DMS79 treated with DMSO at 0.1 percent for 48 hours (cell line): ENCODE results near the gene AHDC1.
"Not testable (repeated sequence)": the region's sequence is repeated elsewhere in the genome, so short reads cannot be mapped to it uniquely, and the experiment has no call there.

Source experiments
- DNase-seq: peaks from one replicate; lab custom pipeline; 2025; lab: John Stamatoyannopoulos, UW

AHDC1 gene

DNA sequence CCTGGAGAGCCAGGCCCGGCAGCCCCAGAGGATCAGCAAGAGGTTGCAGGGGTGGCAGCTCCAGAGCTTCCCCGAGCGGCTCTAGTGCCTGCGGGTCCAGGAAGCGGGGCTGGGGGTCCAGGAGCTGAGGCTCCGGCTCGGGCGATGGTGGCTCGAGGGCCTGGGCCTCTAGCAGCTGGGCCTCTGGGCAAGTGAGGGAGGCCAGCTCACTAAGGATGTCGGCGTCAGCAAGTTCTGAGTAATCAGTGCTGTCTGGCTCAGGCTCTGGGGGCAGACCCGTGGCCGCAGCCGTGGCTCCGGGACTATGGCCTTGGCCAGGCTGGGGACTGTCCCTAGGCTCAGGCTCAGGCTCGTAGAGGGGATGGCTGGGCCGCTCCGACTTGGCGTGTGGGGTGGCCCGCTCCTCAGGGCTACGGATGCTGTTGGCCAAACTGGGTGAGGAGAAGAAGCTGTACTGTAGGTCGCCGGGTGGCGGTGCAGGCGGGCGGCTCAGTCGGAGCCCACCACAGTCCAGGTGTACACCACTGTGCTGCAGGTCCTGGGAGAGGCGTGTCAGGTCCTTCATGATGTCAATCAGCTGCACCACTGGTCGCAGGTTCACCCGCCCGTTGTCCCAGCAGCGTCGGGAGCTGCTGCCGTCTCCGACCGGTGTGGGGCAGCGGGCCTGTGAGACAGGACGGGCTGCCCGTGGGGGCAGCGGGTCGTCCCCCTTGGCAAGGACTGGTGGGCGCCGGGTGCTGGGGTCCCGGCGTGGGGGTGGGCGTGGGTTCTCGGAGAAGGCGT lies 52.6 kb downstream of the AHDC1 start:
- no peak for DNase-seq

GRCh38 chr1:27550510-27551169 lies 53.3 kb downstream of the AHDC1 start:
- DNase-seq: no peak

GRCh38 chr1:27549807-27550408 lies 54.0 kb downstream of the AHDC1 start:
- DNase-seq: no peak

DNA sequence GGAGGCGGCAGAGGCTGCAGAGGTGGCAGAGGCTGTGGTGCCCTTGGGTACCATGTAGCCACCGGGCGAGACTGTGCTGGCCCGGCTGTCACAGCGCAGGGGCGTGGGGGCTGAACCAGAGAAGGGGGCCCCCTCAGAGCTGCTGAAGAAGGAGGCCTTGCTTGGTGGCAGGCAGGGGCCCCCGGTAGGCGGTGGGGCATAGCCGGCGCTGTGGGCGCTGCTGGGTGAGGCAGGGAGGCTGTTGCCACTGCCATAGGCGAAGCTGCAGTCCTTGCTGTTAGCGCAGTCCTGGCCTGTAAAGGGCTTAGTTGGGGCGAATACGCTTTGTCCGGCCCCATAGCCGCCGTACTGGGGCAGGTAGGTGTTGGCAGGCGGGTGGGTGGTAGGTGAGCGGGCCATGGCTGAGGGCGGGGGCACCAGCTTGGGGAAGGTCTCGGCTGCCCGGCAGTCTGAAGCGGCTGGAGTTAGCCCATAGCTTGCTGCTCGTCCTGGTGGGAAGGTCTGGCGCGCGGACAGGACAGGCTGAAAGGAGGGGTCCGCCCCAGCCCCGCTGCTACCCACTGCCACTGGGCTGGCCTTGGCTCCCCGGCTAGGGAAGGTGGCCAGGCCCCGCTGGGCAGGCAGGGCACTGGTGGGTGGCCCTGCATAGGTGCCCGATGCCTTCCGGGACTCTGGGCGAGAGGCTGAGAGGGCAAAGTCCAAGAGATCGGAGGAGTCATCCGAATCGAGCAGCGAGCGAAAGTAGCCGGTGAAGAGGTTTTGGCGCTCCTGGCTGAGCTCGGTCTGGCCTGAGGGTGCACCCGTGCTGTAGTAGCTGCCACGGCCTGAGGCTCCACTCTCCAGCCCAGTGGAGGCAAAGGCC lies 54.9 kb downstream of the AHDC1 start:
- DNase-seq: no peak

GRCh38 chr1:27548136-27548853 lies 55.6 kb downstream of the AHDC1 start:
- DNase-seq: no peak

DNA sequence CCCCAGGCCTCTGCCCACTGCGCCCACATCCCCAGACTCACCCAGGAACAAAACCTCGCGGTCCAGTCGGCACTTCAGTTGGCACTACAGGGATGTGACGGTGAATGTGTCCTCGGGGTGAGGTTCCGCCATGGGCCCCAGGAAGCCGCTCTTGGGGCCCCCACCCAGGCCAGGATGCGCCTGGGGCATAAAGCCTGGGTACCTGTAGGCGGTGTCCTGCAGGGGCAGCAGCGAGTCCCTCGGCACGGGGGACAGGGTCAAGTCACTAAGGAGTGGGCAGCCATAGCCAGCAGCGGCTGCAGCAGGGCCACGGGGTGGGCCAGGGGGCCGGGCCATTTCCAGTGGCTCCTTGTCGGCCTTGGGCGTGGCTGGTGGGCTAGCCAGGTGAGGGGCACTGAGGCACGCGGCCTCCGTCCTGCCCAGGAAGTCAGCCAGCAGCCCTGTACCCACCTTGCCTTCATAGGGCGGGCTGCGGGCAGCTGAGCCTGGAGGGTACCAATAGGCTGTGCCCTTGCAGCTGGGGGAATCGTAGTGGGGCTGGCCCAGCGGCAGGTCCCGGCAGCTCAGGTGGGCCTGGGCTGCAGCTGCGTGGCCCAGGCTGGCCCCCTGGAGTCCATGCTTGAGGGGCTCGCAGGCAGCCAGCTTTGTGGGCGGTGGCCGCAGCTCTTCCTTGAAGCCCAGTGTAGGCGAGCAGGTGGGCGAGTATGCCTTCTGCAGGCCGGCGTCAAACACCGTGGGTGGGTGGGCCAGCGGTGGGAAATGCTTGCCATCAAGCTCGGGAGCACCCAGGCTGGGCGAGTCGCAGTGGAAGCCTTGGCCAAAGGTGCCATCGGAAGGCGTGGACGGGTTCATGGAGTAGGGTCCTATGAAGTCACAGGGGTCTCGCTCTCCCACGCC lies 56.5 kb downstream of the AHDC1 start:
- DNase-seq: no peak

DNA sequence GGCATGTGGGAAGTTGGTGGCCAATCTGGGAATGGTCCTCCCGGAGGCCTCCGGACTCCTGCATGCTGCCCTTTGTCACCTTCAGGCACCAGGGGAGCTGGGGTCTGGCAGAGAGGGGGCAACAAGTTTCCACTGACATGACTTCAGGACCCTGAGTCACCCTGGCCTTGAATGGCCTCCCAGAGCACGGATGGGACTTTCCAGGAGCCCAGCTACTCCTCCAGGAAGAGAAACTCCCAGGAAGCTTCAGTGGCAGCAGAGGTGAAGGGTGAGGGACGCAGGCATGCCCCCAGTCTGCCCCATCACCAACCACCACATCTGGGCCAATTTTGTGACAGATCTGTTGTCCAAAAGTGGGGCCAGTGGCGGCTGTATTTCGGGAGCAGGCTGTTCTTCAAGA lies 58.1 kb downstream of the AHDC1 start:
- no peak for DNase-seq

DNA sequence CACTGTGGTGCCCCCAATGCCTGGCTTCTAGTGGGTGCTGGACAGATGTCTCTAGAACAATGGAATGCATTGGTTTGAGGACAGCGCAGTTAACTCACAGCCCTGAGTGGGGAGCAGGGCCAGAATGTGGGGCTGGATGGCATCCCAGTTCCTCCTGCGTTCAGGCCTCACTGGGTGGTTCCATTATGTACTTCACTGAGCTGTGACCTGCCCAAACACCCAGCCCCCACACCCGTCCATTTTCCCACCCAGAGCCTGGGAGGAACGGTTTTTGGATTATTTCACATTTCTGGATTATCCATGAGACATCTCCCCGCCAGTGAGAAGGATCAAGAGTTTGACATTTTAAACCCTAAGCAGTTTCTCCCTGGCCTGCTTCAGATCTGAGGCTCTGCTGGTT lies 58.7 kb downstream of the AHDC1 start:
- no peak for DNase-seq

DNA sequence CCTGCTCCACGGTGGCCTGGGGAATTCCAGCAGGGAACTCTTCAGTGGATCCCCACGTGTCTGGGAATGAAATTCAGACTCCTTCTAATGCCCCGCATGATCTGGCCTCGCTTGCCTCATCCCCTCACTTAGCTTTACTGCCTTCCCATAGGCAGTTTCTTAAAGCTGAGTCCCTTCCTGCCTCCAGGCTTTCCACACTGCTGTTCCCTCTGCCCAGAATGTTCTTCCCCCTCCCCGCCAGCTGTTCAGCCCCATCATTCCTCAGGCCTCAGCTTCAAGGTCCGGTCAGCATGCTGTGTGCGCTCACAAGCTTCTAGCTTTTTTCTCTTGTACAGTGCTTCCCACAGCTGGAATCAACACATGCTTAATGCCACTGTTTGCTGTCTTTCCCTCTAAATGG lies 59.1 kb downstream of the AHDC1 start:
- DNase-seq: no peak

DNA sequence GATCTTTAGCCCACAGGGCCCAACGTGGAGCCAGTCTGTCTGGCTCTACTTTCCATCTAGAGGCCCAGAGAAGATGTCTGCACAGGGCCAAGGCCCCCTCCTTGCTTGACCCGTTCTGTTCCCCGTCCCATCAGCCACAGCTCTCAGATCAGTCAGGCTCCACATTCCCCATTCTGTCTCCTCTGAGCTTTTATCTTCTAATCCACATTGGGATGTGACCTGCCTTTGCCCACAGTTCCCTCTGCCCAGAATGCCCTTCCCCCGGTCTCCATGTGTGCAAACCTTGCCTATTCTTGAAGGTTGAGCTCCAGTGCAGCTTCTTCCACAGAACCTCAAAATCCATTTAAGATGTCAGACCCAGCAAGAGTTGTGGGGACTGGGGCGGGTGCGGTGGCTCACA lies 60.7 kb downstream of the AHDC1 start:
- DNase-seq: no peak

DNA sequence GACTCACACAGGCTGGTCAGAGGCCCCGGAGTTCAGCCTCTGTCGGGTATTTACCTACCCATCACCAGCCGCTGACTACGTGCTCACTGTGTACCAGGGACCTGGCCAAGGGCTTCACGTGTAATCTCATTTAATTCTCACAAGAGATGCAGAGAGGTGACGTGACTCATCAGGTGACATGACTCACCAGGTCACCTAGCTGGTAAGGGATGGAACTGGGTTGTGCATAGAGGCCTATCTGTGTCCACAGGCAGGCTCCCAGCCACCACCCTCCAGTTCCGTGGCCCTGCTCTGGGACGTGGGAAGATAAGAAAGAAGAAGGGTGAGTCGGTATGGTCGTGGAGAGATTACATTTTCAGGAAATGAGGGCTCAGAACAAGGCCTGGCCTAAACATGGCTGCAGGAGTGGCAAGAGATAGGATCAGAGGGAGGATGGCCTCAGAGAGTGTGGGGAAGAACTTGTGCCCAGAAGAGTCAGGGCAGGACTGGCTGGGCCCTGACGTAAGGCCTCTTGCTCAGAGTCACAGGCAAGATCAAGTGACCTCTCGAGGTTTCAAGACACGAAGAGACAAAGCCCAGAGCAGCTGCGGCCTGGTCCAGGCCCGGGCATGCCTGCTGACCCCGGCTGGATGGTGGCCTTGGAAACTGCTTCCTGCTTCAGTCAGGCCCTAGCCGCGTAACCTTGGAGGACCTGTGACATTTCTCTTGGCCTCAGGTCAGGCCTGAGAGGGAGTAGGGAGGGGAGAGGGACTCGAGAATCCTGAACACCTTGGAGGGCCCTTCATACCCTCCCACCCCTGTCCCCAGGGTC lies 61.3 kb downstream of the AHDC1 start:
- peak; percentile 88 for DNase-seq

DNA sequence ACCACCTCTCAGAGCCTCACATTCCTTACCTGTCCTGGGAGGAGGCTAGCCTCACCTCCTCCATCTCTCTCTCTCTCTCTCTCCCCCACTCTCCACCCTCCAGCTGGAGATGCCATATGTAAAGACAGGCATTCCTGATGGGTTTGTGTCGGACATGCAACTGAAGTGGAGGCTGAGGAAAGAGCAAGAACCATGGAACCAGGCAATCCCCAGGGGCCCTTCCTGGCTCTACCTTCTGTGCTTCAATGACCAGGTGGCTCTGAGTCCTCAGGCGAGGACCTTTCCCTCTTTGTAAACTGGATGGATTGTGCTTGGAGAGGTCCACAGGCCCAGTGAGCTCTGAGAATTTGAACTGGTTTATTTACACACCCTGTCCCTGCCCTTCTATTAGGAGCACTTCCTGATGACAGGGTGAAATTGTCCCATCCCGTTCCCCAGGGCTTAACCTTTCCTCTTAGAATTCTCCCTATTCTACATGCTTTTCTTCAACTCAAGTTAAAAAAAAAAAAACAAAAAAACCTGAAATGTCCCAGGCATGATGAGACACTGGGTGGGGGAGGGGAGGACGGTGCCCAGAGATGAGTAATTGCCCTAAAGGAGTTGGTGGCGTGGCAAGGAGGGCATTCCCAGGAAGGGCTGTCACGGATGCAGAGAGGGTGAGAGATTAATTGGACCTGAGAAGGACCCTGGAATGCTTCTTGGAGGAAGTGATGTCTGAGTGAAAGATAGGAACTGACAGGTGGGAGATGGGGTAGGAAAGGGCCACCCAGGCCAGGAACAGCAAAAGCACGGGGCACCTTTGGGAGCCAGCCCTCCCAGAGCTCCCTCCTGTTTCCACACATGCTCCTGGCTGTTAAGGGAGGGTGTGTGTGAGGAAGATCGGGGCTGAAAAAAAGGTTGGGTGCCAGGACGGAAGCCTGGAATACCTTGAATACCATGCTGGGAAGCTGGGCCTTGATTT lies 63.8 kb downstream of the AHDC1 start:
- DNase-seq: peak; percentile 46

- DNase-seq: no peak
These were observed 65.2 kb downstream of the AHDC1 start for GRCh38 chr1:27538793-27539192.

DNA sequence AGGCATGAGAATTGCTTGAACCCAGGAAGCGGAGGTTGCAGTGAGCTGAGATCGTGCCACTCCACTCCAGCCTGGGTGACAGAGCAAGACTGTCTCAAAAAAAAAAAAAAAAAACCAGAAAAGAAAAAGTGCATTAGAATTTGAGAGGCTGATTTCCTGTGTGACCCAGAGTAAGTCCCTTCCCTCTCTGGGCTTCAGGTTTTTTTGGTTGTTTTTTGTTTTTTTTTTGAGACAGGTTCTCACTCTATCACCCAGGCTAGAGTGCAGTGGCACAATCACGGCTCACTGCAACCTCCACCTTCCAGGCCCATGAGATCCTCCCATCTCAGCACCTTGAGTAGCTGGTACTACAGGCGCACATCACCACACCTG lies 65.7 kb downstream of the AHDC1 start:
- DNase-seq: not testable (repeated sequence)

DNA sequence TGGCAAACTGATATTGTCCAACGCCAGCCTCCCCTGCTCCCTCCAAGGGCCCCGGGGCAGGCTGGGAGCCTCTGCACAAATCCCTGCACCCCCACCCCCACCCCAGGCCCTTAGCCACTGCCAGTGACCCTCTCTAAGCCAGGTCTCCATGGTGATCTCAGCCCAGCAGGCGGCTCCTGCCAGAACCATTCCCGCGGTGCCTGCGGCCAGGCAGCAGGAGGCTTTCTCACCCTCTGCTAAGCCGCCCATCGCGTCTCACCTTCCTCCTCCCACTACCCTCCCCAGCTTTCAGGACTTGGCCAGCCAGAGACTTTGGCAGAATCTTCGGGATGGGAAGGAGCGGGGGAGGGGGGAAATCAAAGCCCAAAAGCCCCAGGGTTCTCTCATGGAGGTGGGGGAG lies 67.2 kb downstream of the AHDC1 start:
- peak; percentile 85 for DNase-seq

- DNase-seq: peak; percentile 54
These were observed 67.8 kb downstream of the AHDC1 start for GRCh38 chr1:27536010-27536757.

GRCh38 chr1:27535386-27535785 lies 68.6 kb downstream of the AHDC1 start:
- DNase-seq: no peak
